OCI-LY7 (cell line): ENCODE measurements around the gene HAPLN1.

Source experiments
- EZH2phosphoT487 ChIP-seq: fragments of 200-600 bp; sonication (generic); IDR thresholded peaks from 2 replicates; pipeline ENCODE4 v1.6.1; 2018; ENCODE audit warnings: low read depth, borderline replicate concordance, mild to moderate bottlenecking, mixed run types, antibody characterized with exemption, low read length, moderate library complexity, mixed read lengths
- TF ChIP-seq, protein P1 (sequence below): fragments of 200-600 bp; sonication (generic); conservative IDR thresholded peaks from 2 replicates; pipeline ENCODE4 v1.5.1; 2014; ENCODE audit warnings: mild to moderate bottlenecking, antibody characterized with exemption, low read length, moderate library complexity, mixed read lengths

DNA sequence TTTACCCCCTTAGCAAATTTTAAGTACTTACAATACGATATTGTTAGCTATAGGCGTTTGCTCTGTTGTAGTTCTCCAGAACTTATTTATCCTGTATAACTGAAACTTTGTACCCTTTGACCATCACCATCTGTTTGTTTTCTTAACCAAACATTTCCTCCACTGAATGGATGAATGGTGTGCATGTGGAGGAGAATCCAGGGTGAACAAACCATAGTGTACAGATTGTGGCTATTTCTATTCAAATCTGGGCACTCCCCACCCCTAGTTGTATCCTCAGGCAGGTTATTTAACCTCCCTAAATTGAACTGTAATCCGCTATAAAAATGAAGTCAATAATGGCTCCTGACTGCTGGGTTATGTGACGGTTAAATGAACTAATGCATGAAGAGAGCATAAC is 21.4 kb upstream of the HAPLN1 start:
- TF ChIP-seq, protein P1, sequence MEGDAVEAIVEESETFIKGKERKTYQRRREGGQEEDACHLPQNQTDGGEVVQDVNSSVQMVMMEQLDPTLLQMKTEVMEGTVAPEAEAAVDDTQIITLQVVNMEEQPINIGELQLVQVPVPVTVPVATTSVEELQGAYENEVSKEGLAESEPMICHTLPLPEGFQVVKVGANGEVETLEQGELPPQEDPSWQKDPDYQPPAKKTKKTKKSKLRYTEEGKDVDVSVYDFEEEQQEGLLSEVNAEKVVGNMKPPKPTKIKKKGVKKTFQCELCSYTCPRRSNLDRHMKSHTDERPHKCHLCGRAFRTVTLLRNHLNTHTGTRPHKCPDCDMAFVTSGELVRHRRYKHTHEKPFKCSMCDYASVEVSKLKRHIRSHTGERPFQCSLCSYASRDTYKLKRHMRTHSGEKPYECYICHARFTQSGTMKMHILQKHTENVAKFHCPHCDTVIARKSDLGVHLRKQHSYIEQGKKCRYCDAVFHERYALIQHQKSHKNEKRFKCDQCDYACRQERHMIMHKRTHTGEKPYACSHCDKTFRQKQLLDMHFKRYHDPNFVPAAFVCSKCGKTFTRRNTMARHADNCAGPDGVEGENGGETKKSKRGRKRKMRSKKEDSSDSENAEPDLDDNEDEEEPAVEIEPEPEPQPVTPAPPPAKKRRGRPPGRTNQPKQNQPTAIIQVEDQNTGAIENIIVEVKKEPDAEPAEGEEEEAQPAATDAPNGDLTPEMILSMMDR, result no peak
- TF ChIP-seq EZH2phosphoT487, result no peak
